ENCODE measurements around the gene FLII.

Gene FLII

GRCh38 chr17:18259621-18260331 lies 1.2 kb upstream of the FLII start:
- no peak for DNase-seq (ENCODE audit: low read depth in 1 of 2, low spot score in 1 of 2)
- H3K27me3 ChIP-seq (ENCODE audit: insufficient read depth, poor library complexity, severe bottlenecking): no peaks in the 10 kb centered on the region
- H3K27ac ChIP-seq (replicated peaks): peak overlapping the region; percentile 83; the same call in 1 of the 2 replicates
- peak overlapping the region; percentile 76 for H3K4me3 ChIP-seq (replicated peaks; ENCODE audit: insufficient read depth, low read length)
- no peak for TF ChIP-seq CTCF (IDR thresholded peaks at IDR 0.05; ENCODE audit: insufficient read depth, low read length)
- no peak for TF ChIP-seq REST (IDR thresholded peaks at IDR 0.05; ENCODE audit: insufficient replicate concordance, low read depth)
- TF ChIP-seq POLR2AphosphoS5 (IDR thresholded peaks at IDR 0.05; ENCODE audit: low read depth): no peak
- TF ChIP-seq SPI1 (IDR thresholded peaks at IDR 0.05; ENCODE audit: borderline replicate concordance, low read depth): no peak
- no peak for TF ChIP-seq GABPA (IDR thresholded peaks at IDR 0.05; ENCODE audit: low read depth)

- peak; percentile 22 to 40 for DNase-seq (ENCODE audit: low read depth in 1 of 2, low spot score in 1 of 2)
- Histone ChIP-seq H3K27ac (replicated peaks) (peak overlapping the region; percentile 89), H3K4me3 (replicated peaks; ENCODE audit: insufficient read depth, low read length) (peak overlapping the region; percentile 70), H3K27me3 (ENCODE audit: insufficient read depth, poor library complexity, severe bottlenecking) (no peaks in the 10 kb centered on the region)
- peak; percentile 72; the same call in 1 of the 2 replicates for TF ChIP-seq SPI1 (IDR thresholded peaks at IDR 0.05; ENCODE audit: borderline replicate concordance, low read depth)
- no peak for TF ChIP-seq GABPA (IDR thresholded peaks at IDR 0.05; ENCODE audit: low read depth)
- TF ChIP-seq REST (IDR thresholded peaks at IDR 0.05; ENCODE audit: insufficient replicate concordance, low read depth): no peak
- no peak for TF ChIP-seq CTCF (IDR thresholded peaks at IDR 0.05; ENCODE audit: insufficient read depth, low read length)
- TF ChIP-seq POLR2AphosphoS5 (IDR thresholded peaks at IDR 0.05; ENCODE audit: low read depth): no peak
Measured at GRCh38 chr17:18257982-18258355, 569 bp downstream of the FLII start.

DNA sequence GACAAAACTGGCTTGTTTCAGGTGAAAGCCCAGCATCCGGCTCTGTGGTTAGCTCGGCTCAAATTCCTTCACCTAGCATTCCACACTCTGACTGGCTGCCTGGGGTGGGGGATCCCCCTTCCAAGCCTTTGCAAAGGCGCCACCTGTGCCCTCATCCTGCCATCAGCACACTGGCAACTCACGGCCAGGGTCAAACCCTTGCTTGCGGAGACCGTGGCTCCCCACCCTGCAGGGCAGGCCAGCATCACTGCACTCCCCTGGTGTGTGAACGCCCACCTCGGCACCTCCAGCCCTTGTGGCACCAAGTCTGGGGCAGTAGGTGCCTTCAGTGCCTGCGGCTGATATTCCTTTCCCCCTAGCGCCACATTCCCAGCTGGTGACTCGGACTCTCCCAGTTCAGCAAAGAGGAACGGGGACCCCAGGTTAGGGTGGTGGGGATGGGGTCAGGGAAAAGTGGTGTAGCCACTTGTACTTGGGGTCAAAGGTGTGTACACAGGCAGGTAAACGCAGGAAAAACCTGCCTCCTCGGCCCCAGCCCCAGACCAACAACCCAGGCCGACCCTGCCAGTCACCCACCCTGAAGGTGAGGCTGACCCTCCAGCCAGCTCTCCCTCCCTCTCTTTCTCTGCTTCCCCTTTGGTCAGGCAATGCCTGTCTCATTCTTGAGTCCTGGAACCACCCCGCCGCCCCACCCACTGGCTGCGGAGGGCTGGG lies 1.1 kb downstream of the FLII start:
- Histone ChIP-seq H3K4me3 (replicated peaks; ENCODE audit: insufficient read depth, low read length) (peak overlapping the region; percentile 70), H3K27me3 (ENCODE audit: insufficient read depth, poor library complexity, severe bottlenecking) (no peaks in the 10 kb centered on the region), H3K27ac (replicated peaks) (peak overlapping the region; percentile 89)
- DNase-seq (ENCODE audit: low read depth in 1 of 2, low spot score in 1 of 2): peak in 1 of 2 experiments; percentile 45
- no peak for TF ChIP-seq REST (IDR thresholded peaks at IDR 0.05; ENCODE audit: insufficient replicate concordance, low read depth)
- no peak for TF ChIP-seq SPI1 (IDR thresholded peaks at IDR 0.05; ENCODE audit: borderline replicate concordance, low read depth)
- no peak for TF ChIP-seq POLR2AphosphoS5 (IDR thresholded peaks at IDR 0.05; ENCODE audit: low read depth)
- TF ChIP-seq CTCF (IDR thresholded peaks at IDR 0.05; ENCODE audit: insufficient read depth, low read length): no peak
- TF ChIP-seq GABPA (IDR thresholded peaks at IDR 0.05; ENCODE audit: low read depth): no peak

Data from HL-60 (cell line).